Glomerular visceral epithelial cell (primary cell): ENCODE data around the gene ARHGAP21.

Source experiments
- DNase-seq: peaks from one replicate; pipeline ENCODE4 v3.0.0-alpha.2; 2016; ENCODE audit errors: extremely low spot score

ARHGAP21 gene

GRCh38 chr10:24542314-24543270, 181.1 kb downstream of the ARHGAP21 start:
- DNase-seq: no peak

- DNase-seq: no peak
These were observed 182.4 kb downstream of the ARHGAP21 start for GRCh38 chr10:24541239-24541753.

GRCh38 chr10:24536636-24537035, 187.1 kb downstream of the ARHGAP21 start:
- no peak for DNase-seq

- no peak for DNase-seq
These were observed 189.7 kb downstream of the ARHGAP21 start for GRCh38 chr10:24533981-24534380.
